ENCODE data around the gene OXT. TPM values are rescaled to one million over a fixed set of nuclear protein-coding genes. Genes with fewer than 3 reads are reported as not detected.

The OXT gene
- total and polyA plus RNA-seq, 2 of the 13 experiments (the other 11 are each of a cell fraction or from before 2014, with no cell fraction given), result not detected

- no peak for TF ChIP-seq ZNF503 (CRISPR knock-in tag; IDR thresholded peaks at IDR 0.05)
- no peak for TF ChIP-seq ZHX1 (CRISPR knock-in tag; IDR thresholded peaks at IDR 0.05; ENCODE audit: low read depth)
- no peak for TF ChIP-seq IRF2 (CRISPR knock-in tag; IDR thresholded peaks at IDR 0.05)
- TF ChIP-seq REL (CRISPR knock-in tag; conservative IDR thresholded peaks at IDR 0.05), result no peak
- no peak for TF ChIP-seq HMGA1 (CRISPR knock-in tag; conservative IDR thresholded peaks at IDR 0.05)
- peak; percentile 16; the same call in 1 of the 2 replicates for TF ChIP-seq ZNF740 (CRISPR knock-in tag; IDR thresholded peaks at IDR 0.05)
- peak; percentile 68; the same call in 1 of the 2 replicates for TF ChIP-seq KDM5B (CRISPR knock-in tag; IDR thresholded peaks at IDR 0.05; ENCODE audit: borderline replicate concordance)
- peak; percentile 72 for TF ChIP-seq ZNF687 (CRISPR knock-in tag; IDR thresholded peaks at IDR 0.05)
- 0 out of 2 replicates have a peak, but pooled peaks have one; percentile 41 for TF ChIP-seq THAP9 (CRISPR knock-in tag; IDR thresholded peaks at IDR 0.05; ENCODE audit: borderline replicate concordance)
- no peak for TF ChIP-seq ZNF790 (CRISPR knock-in tag; IDR thresholded peaks at IDR 0.05; ENCODE audit: borderline replicate concordance)
- no peak for TF ChIP-seq CEBPG (CRISPR knock-in tag; IDR thresholded peaks at IDR 0.05)
- peak; percentile 68; the same call in 1 of the 2 replicates for TF ChIP-seq TMF1 (CRISPR knock-in tag; IDR thresholded peaks at IDR 0.05; ENCODE audit: low read depth)
- no peak for TF ChIP-seq CENPX (CRISPR knock-in tag; IDR thresholded peaks at IDR 0.05)
- peak; percentile 74 for TF ChIP-seq HNRNPK (IDR thresholded peaks at IDR 0.05; ENCODE audit: low read depth, low read length, poor library complexity, severe bottlenecking)
- TF ChIP-seq ARNTL (CRISPR knock-in tag; IDR thresholded peaks at IDR 0.05), result no peak
Observed at GRCh38 chr20:3082955-3083952, 11.8 kb downstream of the OXT start (continued).
